Hematopoietic multipotent progenitor cell treated with erythropoietin and hydrocortisone succinate and interleukin-3 and kit ligand, for 17 days (in vitro differentiated cells): Measurements from ENCODE around the gene FAT3.

Source experiments
- DNase-seq: peaks from one replicate; pipeline ENCODE4 v3.0.0-alpha.2; 2015; ENCODE audit warnings: low spot score

Gene FAT3

DNA sequence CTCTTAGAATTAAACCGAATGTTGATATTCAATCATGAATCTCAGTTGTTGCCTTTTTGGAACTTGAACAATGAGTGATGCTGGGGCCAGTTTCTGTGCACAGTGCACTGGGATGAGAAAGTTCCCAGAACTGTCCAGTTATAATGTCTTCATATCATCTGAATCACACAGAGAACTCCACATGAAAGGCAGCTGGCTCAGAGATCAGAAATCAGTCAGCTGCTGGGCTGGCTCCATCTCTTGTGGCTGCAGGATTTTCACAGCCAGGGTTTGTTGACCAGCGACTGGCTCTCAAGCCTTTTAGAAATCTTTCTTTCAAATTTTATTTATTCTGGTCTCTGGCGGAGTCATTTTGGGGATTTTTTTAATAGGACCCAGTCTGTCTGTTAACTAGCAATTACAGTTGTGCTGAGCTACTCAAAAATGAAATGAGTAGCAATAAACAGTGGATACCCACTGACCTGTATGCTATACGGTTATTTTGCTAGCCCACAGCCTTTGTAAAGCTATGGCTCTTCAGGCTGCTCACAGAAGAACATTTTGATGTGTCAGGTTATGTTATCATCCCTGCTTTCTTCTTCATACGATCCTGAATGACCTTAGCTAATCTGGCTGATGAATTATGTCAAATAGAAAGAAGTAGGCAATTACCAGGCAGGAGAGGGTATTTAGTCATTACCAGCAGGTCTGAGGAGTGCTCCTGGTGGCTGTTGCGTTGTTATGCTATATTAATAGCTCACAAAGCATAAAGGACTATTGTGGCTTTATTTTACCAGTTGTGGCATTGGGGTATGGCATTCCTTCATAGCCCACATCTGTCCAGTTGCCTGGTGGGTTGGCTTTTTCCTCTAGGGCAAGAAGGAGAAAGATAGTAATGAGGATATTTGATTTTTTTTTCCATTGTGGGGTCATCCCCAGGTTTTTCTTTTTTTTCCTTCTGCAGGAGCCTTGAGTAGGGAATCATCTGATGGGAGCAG, 3.6 kb downstream of the FAT3 start:
- DNase-seq = no peak

DNA sequence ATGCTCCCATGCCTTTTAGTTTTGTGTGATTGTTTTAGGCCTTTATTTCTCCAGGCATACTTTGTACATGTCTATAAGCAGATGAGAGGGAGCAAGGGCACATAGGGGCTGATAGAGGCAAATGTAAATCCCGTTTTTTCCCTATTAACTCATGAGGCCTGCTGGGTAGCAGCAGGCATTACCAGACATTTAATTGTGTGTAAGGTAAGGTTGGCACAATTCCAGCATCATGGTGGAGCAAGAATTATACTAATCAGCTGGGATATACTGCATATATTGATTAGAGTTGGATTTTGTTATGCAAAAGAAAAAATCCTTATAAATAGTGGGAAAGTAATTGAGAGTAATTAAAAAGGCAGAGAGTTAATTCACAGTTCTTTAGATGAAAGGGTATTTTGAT, 12.2 kb downstream of the FAT3 start:
- no peak for DNase-seq

DNA sequence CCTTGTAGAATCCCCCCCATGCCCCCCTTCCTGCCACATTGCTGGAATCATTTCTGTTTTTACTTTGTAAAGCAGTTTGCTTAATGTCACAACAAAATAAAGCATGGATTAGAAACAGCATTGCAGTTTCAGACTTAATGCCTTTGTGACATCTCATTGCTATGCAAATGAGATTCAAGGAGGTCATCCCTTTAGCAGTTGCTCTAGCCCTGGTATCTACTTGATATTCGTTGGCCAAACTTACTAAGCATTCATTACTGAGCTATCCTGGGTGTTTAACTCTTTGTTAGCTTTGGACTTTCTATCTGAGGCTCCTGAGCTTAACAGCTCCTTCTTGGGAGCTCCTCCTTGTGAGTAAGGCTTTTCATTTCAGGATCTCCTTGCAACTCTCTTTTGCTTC, 16.3 kb downstream of the FAT3 start:
- DNase-seq = no peak

DNA sequence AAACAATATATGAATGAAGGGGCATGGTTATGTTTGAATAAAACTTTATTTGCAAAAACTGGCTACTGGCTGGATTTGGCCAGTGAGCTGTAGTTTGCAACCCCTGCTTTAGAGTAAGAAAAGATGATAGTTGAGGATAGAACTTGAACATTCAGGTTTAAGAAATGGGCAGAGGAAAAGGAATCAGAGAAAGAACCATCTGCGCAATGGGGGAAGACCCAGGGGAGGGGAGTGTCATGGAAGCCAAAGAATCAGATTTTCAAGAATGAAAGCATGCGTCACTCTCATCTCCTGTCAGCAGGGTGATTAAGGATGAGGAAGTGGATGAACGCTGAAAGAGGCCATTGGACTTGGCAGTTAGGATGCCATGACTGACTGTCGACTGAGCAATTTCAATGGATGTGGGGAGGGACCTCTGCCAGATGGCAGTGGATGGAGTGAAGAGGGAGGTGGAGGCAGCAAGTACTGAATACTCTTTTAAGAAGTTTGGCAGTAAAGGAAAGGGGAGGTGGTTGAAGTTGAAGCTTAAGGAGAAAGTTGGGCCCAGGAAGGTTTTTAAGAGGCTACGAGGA, 21.2 kb downstream of the FAT3 start:
- no peak for DNase-seq

DNA sequence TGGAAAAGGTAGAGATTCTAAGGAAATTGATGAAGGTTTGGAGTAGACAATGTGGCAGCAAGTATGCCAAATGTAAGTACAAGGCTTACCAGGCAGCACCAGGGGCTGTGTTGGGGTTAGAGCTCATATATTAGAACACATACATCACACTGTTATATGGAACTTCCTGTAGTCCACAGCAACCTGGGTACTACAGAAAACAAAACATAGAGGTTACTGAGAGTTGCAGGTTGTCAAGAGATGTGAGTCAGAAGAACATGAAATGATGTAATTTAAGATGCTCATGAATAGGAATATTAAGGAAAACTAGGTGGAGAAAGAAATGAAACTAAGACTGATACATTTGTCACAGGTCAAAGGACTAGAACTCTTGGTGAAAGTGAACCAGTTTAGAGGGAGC, 22.0 kb downstream of the FAT3 start:
- DNase-seq = no peak

DNA sequence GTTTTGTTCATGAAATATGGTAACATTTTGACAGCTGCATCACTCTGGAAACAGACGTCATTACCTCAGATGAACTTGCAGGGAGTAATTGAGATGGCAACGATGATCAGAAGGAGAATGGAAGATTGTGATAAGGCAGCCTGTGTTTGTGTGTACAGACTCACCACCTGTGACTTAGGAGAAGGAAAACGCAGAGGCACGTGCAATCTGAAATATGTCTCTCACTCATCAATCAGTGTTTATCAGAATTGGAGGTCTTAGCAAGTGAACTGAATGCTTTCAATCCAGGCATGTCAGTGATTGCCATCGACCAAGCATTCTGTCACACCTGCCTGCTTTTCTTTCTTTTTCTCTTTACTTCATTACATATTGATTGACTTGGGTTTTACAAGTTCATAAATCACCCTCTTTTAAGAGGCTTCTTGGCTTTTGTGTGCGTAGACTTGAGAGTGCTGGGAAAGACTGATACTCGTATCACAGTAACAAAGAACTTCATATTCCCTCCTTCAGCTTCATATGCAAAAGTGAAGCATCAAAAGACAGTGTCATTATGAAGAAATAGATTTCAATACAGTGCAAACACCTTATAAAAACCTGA, 24.6 kb downstream of the FAT3 start:
- DNase-seq = no peak

DNA sequence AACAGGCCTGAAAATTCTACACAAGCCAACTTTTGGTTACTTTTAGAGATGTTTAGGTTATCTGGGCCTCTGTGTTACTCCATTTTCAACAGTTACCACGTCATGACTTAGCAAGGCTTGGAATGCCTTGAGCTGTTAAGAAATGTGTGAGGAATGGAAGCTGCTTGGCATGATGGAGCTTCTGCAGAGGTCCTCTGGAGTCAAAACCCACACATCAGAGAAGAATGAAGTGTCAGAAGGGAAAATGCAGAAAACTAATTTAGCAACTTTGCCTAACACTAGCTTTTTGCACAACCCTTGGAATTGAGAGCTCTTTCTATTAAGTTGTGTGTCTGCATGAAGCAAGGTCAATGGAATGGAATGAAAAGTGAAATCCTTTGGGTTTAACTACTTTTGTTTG, 27.4 kb downstream of the FAT3 start:
- no peak for DNase-seq

DNA sequence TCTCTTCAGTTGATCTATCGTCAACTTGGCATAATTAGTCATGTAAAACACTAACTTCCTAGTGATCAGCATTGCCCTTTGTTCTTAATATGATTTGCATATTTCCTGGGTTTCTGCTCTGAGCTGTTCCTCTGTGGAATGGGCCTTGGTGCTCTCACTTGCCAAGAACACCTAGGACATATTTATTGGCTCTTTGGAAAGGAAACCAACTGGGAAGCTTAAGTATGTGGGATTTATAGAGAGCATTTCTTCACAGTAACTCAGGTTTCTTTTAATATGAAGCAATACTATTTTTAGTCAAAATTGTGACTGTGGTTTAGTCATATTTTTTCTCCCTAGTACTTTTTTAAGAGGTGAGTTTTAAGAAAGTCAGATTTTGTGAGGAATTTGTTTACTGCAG, 28.8 kb downstream of the FAT3 start:
- no peak for DNase-seq

DNA sequence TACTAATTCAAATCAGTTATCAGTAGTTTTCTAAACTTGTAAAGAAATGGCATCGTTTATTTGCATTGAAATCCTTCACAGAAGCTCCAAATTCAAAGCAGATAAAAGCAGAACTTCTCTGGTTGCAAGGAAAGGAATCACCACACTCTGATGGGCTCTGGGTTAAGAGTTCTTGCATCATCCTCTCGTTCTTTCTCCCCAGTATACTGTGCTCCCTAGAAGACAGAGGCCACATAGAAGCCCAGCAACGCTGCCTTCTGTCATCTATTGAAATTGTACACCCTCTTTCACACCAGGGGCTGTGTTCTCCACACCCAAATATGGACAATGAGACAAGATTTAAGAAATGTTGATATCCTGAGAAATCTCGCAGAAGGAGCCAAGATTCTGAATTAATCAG, 29.3 kb downstream of the FAT3 start:
- no peak for DNase-seq

DNA sequence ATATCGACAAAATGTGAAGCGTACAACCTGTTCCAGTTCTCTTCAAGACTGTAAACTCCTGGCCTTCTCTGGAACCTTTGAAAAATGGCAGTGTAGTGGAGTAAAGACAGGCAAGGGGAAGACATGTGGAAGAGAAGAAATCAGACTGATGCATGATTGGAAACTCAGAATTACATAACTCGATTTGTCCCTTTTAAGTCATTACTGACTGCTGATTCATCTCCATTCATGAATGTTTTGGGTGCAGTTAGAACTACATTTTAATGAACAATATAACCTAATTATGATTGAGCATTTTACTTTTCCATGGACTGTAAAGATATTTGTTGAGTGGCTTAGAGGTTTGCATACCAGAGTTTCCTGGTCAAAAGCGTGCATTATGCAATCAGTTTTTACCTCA, 32.9 kb downstream of the FAT3 start:
- no peak for DNase-seq

DNA sequence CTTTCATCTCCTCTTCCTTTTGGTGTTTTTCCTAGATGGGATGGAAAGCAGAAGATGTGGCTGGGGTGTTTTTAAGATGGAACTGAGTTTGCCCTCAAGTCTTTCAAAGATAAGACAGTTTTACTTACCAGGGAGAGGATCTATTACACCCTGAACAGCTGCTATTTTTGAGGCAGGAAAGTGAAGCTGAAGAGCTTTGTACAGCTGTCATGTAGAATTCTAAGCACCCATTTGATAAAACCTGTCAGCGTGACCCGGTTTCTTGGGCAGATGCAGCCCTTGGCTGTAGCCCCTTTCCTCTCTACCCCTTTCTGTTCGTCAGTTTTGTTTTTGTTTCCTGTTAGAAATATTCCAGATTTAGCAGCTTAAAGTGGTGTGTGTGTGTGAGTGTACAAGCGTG, 35.2 kb downstream of the FAT3 start:
- DNase-seq = no peak

DNA sequence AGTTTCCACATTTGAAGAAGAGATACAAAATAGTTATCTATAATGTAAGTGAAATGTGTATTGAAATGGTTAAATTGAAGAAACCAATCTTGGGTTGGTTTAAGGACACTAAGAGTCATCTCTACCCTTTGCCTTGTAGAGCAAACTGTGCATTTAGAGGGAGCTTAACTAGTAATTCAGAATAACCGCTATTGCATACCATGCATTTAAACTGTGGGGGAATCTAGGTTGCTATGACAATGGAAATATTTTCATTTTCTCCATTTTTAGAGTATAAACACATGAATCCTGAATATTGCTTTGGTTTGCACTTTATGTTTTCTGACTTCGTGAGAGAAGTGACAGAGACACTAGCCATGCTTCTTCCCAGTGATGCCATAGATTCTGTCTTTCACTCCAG, 39.7 kb downstream of the FAT3 start:
- DNase-seq = no peak

DNA sequence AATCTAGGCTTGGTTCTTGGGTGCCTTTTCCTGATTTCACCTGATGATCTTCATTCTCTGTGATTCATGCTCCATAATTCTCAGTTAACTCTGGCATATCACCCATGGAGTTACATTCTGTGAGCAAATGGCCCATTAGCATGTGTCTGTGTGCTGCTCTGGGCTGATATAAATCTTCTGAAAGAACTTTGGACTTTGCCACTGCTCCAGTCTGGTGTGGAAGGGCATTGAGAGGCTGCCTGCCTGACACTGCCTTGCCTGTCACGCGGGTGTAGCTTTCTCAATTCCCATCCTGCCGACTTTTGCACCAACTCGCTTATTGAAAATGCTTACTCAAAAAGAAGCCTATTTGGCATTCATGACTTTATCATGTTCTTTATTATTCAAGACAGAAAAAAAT, 42.2 kb downstream of the FAT3 start:
- no peak for DNase-seq

DNA sequence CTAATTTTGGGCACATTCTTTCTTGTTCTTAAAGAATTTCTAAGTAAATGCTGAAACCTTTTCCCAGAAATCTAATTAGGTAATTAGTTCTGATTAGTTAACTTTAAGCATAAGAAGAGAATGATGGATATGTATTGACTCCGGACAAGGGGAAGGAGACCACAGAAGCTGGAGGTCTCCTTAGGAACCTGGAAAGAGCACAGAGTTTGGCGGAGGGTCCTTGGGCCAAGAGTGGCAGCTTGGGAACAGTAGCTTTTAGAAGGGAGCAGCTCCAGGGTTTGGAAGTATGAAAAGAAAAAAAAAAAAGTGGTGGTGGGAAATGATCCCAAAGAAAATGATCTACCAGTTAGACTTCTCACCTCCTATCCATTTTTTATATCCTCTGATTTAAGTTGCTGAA, 42.7 kb downstream of the FAT3 start:
- no peak for DNase-seq

DNA sequence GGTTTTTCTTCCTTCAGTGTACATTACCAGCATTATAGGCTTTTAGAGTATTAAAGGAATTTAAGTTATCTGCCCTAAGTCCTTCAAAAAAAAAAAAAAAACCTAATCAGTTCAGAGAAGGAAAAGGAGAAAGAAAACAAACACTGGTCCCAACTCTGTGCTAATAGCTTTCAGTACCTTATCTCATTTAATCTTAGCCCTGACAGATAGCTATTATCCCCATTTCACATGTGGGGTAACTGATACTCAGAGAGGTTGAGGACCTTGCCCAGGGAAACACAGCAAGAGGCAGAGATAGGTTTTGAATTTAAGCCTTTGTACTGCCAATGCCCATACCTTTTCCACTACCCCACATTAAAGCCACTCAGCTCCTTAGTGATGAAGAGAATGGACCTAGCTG, 43.4 kb downstream of the FAT3 start:
- no peak for DNase-seq

DNA sequence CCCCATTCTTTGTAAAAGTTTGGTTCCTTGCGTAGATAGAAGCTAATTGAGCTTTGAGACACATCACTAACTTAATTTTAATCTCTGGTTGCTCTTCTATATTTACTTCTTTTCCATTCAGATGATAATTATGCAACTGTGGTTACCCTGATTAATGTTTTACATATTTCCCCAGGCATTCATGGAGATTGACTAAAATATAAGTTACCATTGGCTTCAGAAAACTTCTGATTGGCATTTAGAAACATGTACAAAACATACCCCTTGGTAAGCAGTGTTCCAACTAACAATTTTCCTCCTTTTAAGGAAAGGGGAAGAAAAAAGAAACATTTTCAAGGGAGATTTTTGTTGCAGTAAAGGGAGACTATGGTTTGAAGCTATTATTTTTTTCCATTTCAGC, 43.9 kb downstream of the FAT3 start:
- no peak for DNase-seq

DNA sequence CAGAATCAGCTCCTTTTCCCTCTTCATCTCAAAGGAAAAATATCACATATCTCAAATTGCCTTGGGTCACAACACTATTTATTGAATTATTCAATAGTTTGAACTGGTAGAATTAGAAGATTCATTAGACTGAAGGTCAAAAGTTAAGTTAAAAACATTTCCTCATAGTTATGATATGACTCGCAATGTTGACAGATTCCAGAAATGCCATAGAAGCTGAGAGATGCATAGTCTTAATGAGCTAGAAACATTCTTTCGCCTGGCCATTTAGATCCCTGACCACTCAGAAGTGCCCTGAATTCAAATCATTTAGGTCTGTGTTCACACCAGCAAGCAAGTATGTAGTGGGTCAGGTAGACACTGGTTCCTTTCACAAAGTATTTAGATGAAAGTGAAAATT, 44.4 kb downstream of the FAT3 start:
- no peak for DNase-seq

DNA sequence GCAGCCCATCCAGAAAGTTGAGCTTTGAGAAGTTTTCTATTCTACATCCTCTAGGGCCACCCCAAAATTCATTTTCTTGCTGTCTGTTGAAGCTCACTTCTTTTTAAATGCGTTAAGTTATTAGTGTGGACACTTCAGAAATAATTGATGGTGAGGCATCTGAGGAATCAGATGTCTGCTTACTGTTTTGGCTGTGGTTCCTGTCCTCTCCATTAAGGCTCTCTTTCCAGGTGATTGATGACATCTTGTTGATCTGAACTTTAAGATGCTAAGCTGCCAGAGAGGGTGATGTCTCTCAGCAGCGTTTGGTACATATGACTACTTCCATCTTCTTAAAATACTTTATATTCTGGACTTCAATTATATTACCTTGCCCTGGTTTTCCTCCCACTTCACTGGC, 45.2 kb downstream of the FAT3 start:
- DNase-seq = no peak

DNA sequence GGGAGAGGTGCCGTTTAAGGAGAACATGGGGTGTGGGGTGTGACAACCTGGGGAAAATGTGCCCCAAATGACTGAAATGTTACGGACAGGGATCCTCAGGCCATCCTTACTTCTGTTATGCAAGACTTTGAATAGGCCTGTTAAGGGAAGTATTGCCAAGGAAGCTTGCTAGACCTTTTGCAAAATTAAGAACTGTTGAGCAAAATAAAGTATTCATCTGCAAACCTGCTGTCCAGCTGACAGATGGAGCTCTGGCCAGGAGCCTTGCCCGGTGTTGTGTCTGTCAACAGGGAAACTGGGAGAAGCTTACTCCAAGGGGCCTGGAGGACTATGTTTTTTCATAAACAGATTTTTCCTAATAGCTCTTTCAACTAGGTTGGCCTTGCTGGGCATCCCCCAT, 48.0 kb downstream of the FAT3 start:
- no peak for DNase-seq
